KOPT-K1 (cell line): Measurements from ENCODE around the gene PRKAR1B.
"Not testable (repeated sequence)": the region's sequence is repeated elsewhere in the genome, so short reads cannot be mapped to it uniquely, and the experiment has no call there.

Experiments used
- H3K27ac ChIP-seq: fragments of 200-600 bp; sonication (generic); 2 replicates; pipeline ENCODE4 v1.5.1; 2016; ENCODE audit warnings: antibody characterized with exemption, mild to moderate bottlenecking, low read depth, low read length; ENCODE audit not compliant: poor library complexity, severe bottlenecking
- H3K36me3 ChIP-seq: fragments of 200-600 bp; sonication (generic); 2 replicates; pipeline ENCODE4 v1.5.1; 2017; ENCODE audit warnings: antibody characterized with exemption, mild to moderate bottlenecking, low read length, moderate library complexity; ENCODE audit not compliant: insufficient read depth
- H3K9me3 ChIP-seq: fragments of 200-600 bp; sonication (generic); 2 replicates; pipeline ENCODE4 v1.5.1; 2017; ENCODE audit warnings: antibody characterized with exemption, low read length, mild to moderate bottlenecking; ENCODE audit not compliant: insufficient read depth, poor library complexity, severe bottlenecking

PRKAR1B gene

GRCh38 chr7:668139-668931, 58.7 kb downstream of the PRKAR1B start:
- Histone ChIP-seq H3K27ac (no peak overlapping the region), H3K36me3 (peaks cover 39% of the 10 kb centered on the region; the same call in 1 of the 2 replicates), H3K9me3 (no peaks in the 10 kb centered on the region)

- no peak overlapping the region for H3K27ac ChIP-seq
Measured at GRCh38 chr7:666454-667292, 60.4 kb downstream of the PRKAR1B start.

DNA sequence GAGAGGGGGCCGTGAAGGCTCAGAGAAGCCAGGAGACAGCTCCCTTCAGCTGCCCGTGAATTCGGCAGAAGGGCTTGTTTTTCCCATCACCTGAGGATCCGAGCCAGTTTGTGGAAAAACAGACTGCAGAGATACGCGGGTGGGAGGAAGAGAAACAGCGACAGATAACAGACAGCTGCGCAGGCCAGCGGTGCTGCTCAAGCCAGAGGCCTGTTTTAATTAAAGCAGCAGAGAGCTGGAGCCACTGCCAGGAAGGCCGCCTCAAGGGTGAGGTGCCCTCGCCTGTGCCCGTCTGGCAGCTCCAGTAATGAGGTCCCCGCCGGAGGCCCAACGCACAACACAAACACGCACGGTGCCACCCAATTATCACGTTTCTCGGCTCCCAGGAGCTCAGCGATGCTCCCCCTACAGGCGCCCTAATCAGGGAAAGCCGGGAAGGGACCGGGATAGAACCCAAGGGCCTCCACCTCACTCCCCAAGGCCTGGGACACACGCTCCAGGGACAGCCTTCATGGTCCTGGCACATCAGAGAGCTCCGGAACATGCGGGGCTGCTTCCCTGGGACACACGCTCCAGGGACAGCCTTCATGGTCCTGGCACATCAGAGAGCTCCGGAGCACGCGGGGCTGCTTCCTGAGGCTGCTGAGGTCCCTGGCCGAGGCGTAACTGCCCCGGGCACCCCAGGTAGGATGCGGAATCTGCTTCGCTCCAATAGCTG, 61.2 kb downstream of the PRKAR1B start:
- Histone ChIP-seq H3K9me3 (no peaks in the 10 kb centered on the region), H3K36me3 (peaks cover 31% of the 10 kb centered on the region; the same call in 1 of the 2 replicates), H3K27ac (no peak overlapping the region)

More at GRCh38 chr7:666454-667292, 60.4 kb downstream of the PRKAR1B start:
- peaks cover 34% of the 10 kb centered on the region; the same call in 1 of the 2 replicates for H3K36me3 ChIP-seq
- H3K9me3 ChIP-seq, result no peaks in the 10 kb centered on the region

DNA sequence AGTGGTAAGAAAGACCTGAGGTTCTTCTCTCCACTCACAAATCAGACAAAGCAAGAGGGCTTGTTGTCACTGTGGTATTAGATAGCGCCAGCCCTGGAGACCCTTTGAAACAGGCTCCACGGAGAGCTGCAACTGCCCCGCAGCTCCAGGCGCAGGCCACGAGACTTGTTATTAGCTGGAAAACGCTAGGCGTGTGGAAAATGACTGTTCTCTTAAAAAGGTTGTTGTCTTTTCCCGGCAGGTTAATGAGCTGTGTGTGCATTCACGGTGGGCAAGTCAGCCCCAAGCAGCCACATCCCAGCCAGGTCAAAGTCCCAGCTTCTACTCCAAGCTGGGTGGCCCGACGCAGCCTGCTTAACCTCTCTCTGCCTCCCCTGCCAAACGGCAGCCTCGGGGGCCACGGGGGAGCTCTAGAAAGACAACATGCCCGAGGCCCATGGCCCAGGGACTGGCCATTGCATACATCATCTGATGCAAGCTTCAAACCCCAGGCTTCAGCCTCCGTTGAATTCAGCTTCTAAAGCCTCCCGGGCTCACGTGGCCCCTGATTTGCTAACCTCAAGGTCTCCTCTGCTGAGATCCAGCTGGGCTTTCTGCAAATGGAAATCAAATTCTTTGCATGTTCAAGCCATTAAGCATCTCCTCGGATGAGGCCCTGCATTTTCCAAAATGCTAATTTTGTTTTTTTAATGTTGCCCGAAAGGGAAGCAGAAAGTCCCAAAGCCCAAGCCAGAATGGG, 61.9 kb downstream of the PRKAR1B start:
- Histone ChIP-seq H3K27ac (no peak overlapping the region), H3K36me3 (peaks cover 27% of the 10 kb centered on the region; the same call in 1 of the 2 replicates), H3K9me3 (no peaks in the 10 kb centered on the region)

DNA sequence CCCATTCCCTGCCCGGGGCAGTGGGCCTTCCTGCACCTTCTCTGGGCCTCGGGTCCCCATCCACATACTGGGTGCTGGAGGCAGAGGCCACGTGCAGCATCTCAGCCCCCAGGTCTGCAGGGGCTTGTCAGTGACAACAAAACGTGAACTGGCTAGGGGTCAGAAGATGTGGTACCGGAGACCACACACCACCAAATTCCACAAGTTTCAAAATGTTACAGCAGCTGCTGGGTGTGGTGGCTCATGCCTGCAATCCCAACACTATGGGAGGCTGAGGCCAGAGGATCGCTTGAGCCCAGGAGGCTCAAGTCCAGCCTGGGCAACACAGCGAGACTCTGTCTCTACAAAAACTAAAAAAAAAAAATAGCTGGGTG, 62.7 kb downstream of the PRKAR1B start:
- Histone ChIP-seq H3K36me3 (peaks cover 31% of the 10 kb centered on the region), H3K9me3 (no peaks in the 10 kb centered on the region), H3K27ac (no peak overlapping the region)

DNA sequence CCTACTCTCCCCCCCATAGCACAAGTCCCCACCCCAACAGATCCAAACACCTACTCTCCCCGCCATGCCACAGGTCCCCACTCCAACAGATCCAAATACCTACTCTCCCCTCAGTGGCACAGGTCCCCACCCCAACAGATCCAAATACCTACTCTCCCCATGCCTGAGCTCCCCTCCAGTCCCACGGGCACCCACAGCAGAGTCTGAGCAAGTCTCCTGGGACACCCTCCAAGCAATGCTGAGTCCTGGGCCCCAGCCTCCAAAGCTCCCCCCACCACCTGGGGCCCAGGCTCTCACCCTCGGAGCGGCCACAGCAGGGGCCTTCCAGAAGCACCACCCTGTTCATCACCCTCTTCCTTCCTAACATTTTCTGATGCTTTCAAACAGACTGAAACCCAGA, 64.5 kb downstream of the PRKAR1B start:
- Histone ChIP-seq H3K27ac (no peak overlapping the region), H3K36me3 (peaks cover 27% of the 10 kb centered on the region), H3K9me3 (no peaks in the 10 kb centered on the region)

- peaks cover 24% of the 10 kb centered on the region for H3K36me3 ChIP-seq
- H3K9me3 ChIP-seq, result peaks cover 11% of the 10 kb centered on the region
- no peak overlapping the region for H3K27ac ChIP-seq
Measured at GRCh38 chr7:659996-660395, 67.1 kb downstream of the PRKAR1B start.

GRCh38 chr7:659306-659847, 67.7 kb downstream of the PRKAR1B start:
- Histone ChIP-seq H3K36me3 (peaks cover 23% of the 10 kb centered on the region), H3K27ac (no peak overlapping the region), H3K9me3 (peaks cover 11% of the 10 kb centered on the region)

GRCh38 chr7:657565-658119, 69.4 kb downstream of the PRKAR1B start:
- H3K36me3 ChIP-seq, result peaks cover 27% of the 10 kb centered on the region
- H3K9me3 ChIP-seq, result peaks cover 20% of the 10 kb centered on the region
- no peak overlapping the region for H3K27ac ChIP-seq

DNA sequence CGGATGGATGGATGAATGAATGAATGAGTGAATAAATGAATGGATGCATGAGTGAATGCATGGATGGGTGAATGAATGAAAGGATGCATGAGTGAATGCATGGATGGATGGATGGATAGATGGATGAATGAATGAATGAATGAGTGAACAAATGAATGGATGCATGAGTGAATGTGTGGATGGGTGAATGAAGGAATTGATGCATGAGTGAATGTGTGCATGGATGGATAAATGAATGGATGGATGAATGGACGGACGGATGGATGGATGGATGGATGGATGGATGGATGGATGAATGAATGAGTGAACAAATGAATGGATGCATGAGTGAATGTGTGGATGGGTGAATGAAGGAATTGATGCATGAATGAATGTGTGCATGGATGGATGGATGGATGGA, 70.1 kb downstream of the PRKAR1B start:
- H3K27ac ChIP-seq, result not testable (repeated sequence)
- Histone ChIP-seq H3K9me3 (peaks cover 26% of the 10 kb centered on the region), H3K36me3 (peaks cover 29% of the 10 kb centered on the region)

- H3K36me3 ChIP-seq, result peaks cover 29% of the 10 kb centered on the region
- no peak overlapping the region for H3K27ac ChIP-seq
- H3K9me3 ChIP-seq, result peaks cover 27% of the 10 kb centered on the region
Measured at GRCh38 chr7:655758-656157, 71.3 kb downstream of the PRKAR1B start.

DNA sequence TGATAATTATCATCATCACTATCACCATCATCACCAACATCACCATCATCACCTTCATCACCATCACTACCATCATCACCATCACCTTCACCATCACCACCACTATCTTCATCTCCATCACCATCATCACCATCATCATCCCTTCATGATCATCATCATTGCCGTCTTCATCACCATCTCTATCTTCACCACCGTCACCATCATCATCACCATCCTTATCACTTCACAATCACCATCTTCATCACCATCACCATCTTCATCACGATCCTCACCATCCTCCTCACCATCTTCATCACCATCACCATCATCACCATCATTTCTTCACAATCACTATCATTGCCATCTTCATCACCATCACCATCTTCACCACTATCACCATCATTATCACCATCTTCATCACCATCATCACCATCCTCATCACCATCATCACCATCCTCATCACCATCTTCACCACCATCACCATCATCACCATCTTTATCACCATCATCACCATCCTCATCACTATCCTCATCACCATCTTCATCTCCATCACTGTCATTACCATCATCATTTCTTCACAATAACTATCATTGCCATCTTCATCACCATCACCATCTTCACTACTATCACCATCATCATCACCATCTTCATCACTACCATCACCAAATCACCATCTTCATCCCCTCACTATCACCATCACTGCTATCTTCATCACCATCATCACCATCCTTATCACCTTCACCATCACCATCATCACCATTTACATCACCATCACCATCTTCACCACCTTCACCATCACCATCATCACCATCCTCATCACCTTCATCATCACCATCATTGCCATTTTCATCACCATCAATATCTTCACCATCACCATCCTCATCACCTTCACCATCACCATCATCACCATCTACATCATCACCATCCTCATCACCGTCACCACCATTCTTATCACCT, 73.0 kb downstream of the PRKAR1B start:
- Histone ChIP-seq H3K9me3 (peaks cover 27% of the 10 kb centered on the region), H3K36me3 (peaks cover 22% of the 10 kb centered on the region), H3K27ac (no peak overlapping the region)

GRCh38 chr7:652881-653280, 74.2 kb downstream of the PRKAR1B start:
- Histone ChIP-seq H3K27ac (no peak overlapping the region), H3K9me3 (peaks cover 27% of the 10 kb centered on the region), H3K36me3 (peaks cover 18% of the 10 kb centered on the region; the same call in 1 of the 2 replicates)
